GM21576 (cell line): ENCODE data around the gene COL4A2.
"Not testable (repeated sequence)": the region's sequence is repeated elsewhere in the genome, so short reads cannot be mapped to it uniquely, and the experiment has no call there.

Experiments
- ATAC-seq: cut with Tn5 transposase; IDR thresholded peaks from one replicate; pipeline ENCODE4 v1.9.1; 2021; ENCODE audit warnings: mild to moderate bottlenecking, moderate library complexity; ENCODE audit not compliant: unreplicated experiment

Gene COL4A2

DNA sequence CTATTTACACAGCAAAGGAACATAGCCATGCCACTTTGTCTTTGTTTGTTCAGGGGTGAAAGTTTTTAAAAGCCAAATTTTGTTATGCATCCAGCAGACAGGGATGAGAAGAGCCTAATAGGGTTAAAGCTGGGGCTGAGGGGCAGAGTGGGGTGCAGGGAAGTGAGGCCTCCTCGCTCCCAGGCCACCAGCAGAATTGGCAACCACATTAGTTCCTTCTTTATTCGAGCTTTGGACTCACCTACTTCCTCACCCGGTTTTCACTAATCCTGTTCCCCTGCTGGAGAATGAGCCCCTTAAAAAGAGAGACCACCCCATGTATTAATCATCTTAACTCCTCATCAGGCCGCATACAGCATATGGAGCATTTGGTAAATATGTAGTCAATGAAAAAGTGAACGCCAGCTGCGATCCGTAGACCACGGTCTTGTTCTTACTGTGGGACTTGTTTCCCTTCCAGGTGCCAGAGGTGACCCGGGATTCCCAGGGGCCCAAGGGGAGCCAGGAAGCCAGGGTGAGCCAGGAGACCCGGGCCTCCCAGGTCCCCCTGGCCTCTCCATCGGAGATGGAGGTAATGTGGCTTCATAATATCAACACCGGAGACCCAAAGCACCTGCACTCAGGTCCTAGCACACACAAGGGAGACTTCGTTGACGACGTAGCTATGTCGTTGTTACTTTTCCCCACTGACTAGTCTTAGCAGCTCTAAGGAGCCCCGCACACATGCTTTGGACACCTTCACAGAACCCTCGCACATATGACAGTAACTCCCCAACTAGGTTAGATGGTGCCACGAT is 142.3 kb downstream of the COL4A2 start:
- ATAC-seq: no peak

DNA sequence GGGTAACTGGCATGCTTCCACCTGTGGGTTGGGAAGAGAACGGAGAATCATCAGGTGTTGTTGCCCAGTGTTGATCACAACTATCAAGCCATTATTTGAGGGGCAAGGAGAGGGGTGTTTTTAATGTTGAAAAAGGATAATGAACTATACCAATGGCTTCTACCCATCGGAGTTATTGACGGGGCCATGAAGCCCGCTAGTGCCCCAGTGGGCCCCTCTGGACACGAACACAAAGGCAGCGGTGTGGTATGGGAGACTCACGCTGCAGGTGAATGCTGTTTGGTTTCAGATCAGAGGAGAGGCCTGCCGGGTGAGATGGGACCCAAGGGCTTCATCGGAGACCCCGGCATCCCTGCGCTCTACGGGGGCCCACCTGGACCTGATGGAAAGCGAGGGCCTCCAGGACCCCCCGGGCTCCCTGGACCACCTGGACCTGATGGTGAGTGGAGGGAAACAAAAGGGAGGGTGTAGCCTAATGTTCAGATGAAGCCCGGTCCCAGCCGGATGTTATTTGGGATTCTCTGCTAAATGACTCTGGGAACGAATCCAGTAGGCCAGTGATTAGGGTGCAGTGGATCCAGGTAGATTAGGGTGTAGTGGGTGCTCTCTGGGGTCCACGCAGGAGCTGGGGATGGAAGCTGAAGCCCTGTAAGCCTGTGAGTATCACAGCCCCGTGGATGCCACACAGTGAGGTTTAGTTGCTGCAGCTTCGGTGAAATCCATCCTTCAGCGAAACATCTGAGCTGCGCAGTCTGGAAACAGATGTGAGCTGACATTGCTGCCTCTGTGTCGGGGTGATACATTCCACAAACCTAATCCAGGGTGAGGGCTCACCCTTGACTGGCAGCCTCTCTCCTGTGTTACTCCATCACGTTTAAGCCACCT is 143.2 kb downstream of the COL4A2 start:
- no peak for ATAC-seq

DNA sequence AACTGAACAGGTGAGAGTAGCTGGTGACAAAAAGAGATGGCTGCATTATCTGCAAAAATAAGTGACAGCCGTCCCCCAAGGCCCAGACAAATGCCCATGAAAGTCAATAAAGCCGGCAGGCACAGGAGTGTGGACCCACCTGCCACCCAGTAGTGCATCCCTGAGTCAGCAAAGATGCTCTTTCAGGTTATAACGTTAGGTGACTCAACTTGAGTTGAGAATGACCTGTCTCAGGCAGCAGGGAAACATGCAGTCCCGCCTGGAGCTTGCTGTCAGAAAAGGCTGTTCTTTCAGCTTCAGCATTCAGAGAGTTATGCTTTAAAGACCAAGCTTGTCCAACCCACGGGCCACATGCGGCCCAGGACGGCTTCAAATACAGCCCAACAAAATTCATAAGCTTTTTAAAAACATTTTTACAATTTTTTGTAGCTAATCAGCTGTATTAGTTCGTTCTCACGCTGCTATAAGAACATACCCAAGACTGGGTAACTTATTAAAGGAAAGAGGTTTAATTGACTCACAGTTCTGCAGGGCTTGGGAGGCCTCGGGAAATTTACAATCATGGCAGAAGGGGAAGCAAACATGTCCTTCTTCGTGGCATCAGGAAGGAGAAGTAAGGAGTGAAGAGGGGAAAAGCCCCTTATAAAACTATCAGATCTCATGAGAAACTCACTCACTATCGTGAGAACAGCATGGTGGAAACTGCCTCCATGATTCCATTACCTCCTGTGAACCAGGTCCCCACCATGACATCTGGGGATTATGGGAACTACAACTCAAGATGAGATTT is 144.1 kb downstream of the COL4A2 start:
- no peak for ATAC-seq

DNA sequence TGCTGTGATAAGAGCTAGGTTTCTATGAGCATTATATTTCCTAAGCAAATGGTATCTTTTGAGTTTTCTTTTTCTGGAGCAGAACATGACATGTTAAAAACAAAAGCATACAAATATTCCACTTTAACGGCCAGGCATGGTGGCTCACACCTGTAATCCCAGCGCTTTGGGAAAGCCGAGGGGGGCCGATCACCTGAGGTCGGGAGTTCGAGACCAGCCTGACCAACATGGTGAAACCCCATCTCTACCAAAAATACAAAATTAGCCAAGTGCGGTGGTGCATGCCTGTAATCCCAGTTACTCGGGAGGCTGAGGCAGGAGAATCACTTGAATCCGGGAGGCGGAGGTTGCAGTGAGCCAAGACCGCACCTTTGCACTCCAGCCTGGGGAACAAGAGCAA is 146.0 kb downstream of the COL4A2 start:
- ATAC-seq: not testable (repeated sequence)

- ATAC-seq: no peak
Measured at GRCh38 chr13:110453797-110454196, 146.7 kb downstream of the COL4A2 start.

- no peak for ATAC-seq
Measured at GRCh38 chr13:110454227-110454859, 147.3 kb downstream of the COL4A2 start.

GRCh38 chr13:110454956-110455355 is 147.9 kb downstream of the COL4A2 start:
- no peak for ATAC-seq

GRCh38 chr13:110455444-110455843 is 148.4 kb downstream of the COL4A2 start:
- ATAC-seq: no peak

DNA sequence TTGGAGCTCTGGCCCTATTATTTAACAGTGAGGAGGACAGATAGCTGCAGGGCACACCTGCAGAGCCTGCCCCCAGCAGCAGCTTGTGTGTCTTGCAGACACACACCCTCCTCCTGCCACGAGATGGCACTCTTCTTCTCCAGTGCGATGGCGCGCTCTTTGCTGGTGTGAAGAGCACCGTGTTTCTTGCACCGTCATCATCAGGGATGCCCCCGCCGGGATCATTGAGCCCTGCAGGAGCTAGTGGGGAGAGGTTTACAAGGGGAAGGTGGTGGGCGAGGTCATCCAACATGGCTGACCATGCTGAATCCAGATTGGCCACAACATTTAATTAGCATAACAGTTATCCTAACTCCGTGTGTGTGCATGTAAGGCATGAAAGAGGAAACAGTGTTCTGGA is 148.9 kb downstream of the COL4A2 start:
- peak; percentile 99 for ATAC-seq

GRCh38 chr13:110456550-110456949 is 149.5 kb downstream of the COL4A2 start:
- ATAC-seq: no peak

DNA sequence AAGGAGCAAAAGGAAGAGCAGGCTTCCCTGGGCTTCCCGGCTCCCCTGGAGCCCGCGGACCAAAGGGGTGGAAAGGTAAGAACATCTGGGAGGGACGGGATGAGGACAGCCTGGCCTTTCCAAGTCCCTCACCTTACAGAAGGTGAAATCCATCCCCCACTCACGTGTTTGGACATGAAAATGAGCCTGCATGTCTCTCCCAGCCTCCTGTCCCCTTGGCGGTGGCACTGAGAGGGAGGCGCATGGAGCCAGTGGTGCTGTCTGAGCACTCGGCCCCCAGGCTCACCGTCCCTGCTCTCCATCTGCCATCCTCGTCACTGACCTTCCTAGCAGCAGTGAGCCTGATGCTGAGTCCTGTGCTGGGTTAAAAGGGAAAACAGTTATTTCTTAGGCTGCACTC is 150.3 kb downstream of the COL4A2 start:
- no peak for ATAC-seq

DNA sequence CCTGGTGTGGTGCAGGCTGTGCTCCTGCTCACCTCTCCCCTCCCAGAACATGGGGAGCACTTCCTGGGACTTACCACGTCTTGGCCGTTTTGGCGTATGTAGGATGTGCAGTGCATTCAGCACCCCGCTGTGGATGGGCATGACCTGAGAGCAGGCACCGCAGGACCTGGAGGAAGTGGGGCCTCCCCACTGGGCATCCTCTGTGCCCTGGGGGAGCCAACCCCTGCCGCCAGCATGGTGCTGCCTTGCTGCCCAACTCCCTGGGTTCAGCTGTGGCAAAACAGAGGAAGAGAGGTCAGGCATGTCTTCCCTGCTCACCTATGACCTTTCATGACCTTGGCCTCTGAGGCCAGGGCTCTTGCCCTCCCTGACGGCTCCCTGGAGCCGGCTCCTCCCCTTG is 150.9 kb downstream of the COL4A2 start:
- no peak for ATAC-seq

- ATAC-seq: no peak
Measured at GRCh38 chr13:110458594-110459365, 151.7 kb downstream of the COL4A2 start.

DNA sequence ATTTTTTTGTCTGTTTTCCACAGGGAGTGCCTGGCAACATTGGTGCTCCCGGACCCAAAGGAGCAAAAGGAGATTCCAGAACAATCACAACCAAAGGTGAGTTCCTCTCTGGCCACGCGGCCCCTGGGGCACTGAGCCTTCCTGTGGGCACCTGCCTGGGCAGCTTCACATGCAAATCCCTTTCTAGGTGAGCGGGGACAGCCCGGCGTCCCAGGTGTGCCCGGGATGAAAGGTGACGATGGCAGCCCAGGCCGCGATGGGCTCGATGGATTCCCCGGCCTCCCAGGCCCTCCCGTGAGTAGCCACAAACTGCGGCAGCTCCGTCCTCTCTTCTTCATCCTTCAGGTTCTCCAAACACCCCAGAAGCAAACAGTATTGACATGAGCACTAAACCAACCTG is 155.0 kb downstream of the COL4A2 start:
- no peak for ATAC-seq

- ATAC-seq: no peak
Measured at GRCh38 chr13:110463156-110463555, 156.1 kb downstream of the COL4A2 start.

- no peak for ATAC-seq
Measured at GRCh38 chr13:110463871-110464510, 156.9 kb downstream of the COL4A2 start.

DNA sequence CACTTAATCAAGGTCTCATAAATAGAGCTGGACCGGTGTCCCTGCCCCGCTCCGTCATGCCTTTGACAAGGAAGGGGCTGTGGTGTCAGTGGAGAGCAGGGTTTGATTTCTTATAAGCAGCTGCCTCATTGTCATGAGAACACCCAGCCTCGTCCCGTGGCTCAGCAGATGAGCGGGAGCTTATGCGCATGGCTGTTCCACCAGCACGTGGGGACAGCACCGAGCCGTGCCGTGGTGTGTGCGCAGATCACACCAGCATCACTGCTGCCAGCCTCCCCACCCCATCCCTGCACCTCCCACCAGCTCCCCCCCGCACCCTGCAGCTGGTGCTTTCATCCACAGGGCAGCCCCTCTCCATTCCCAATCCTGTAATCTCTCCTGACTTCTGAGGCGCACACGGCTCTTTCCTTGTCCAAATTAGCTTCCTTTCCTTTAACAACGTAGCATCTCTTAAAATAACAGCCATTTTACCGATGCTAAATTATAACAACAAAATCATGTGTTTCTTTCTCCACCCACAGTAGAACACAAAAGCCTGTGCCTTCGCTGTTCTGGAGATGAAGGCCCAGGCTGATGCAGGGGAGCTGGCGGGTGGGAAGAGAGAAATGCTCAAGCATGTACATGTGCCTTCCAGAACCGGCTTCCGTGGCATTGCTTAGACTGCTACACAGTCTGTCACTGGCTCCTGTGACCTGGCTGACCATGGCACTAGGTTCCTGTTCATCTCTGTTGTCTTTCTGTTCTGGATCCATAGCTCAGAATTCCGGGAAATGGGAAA is 157.7 kb downstream of the COL4A2 start:
- no peak for ATAC-seq

DNA sequence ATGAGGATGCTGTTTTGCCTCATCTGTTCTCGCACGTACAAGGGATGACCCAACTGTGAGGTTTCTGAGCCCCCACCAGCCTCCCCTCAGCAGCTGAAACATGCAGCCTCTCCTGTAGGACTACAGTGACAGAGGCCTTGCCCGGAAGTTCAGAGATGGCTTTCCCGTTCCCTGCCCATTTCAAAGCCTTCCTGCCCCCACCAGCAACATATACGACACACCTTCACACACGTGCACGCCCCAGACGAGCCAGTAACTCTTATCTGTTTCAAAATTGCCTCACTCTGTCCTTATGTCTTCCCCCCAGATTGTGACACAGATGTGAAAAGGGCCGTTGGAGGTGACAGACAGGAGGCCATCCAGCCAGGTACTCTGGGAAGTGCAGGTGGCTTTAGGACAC is 158.6 kb downstream of the COL4A2 start:
- ATAC-seq: no peak
